Measurements from ENCODE around the gene DUSP16.

DNA sequence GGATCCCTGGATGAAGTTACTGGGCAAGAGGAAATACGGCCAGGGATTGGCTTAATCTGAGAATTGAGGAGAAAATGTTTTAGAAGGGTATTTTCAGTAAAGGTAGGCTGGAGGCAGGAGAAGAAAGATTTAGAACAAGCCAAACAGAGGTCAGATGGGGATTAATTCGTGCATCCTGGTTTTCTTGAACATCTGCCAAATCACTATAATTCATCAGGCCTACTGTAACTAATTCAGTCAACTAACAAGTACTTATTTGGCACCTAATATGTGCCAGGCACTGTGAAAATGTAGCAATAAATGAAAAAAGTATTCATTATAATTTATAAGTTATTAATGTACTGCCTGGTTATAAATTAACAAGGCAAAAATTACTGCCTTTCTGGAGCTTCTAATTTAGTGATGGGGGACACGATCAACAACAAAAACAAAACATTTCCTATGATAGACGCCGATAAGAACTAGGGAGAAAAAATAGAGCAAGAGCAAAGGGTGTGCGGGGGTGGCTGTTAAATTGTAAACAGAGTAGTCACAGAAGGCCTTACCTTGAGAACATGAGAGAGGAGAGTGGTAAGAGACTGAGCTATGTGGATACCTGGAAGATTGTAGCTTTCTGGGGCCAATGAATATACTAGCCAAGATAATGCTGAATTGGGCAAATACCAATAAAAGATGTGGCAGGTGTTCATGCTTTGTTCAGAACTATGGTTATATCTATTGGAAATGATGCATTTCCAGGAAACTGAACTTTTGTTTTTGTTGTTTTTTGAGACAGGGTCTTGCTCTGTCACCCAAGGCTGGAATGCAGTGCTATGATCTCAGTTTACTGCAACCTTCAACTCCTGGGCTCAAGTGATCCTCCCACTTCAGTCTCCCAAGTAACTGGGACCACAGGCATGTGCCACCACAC is 34.0 kb downstream of the DUSP16 start:
- TF ChIP-seq, protein P1, sequence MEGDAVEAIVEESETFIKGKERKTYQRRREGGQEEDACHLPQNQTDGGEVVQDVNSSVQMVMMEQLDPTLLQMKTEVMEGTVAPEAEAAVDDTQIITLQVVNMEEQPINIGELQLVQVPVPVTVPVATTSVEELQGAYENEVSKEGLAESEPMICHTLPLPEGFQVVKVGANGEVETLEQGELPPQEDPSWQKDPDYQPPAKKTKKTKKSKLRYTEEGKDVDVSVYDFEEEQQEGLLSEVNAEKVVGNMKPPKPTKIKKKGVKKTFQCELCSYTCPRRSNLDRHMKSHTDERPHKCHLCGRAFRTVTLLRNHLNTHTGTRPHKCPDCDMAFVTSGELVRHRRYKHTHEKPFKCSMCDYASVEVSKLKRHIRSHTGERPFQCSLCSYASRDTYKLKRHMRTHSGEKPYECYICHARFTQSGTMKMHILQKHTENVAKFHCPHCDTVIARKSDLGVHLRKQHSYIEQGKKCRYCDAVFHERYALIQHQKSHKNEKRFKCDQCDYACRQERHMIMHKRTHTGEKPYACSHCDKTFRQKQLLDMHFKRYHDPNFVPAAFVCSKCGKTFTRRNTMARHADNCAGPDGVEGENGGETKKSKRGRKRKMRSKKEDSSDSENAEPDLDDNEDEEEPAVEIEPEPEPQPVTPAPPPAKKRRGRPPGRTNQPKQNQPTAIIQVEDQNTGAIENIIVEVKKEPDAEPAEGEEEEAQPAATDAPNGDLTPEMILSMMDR (conservative IDR thresholded peaks at IDR 0.05; ENCODE audit: low read depth, low read length): no peak
- TF ChIP-seq EZH2 (IDR thresholded peaks at IDR 0.05; ENCODE audit: low read length, unreplicated experiment): no peak

Measured in PC-3 (cell line).